Activated naive CD4-positive, alpha-beta T cell treated with anti-CD3 and anti-CD28 coated beads, Interleukin-2, amount 50 U/mL, for 24 hours (primary cell): ENCODE measurements around the gene CTNNA1.

Experiments
- H3K27ac Mint-ChIP-seq: one replicate; pipeline ENCODE4 v1.8.0; 2021; ENCODE audit warnings: mild to moderate bottlenecking, mixed read lengths
- H3K27me3 Mint-ChIP-seq: one replicate; pipeline ENCODE4 v1.8.0; 2021; ENCODE audit warnings: mixed read lengths
- H3K36me3 Mint-ChIP-seq: one replicate; pipeline ENCODE4 v1.8.0; 2021; ENCODE audit warnings: mixed read lengths
- H3K4me1 Mint-ChIP-seq: one replicate; pipeline ENCODE4 v1.8.0; 2021; ENCODE audit warnings: mixed read lengths
- H3K4me3 Mint-ChIP-seq: one replicate; pipeline ENCODE4 v1.8.0; 2021; ENCODE audit warnings: mild to moderate bottlenecking, mixed read lengths
- H3K9me3 Mint-ChIP-seq: one replicate; pipeline ENCODE4 v1.8.0; 2021; ENCODE audit warnings: mixed read lengths

The CTNNA1 gene

GRCh38 chr5:138965626-138966025 is 212.4 kb downstream of the CTNNA1 start:
- Mint-ChIP-seq H3K9me3 (no peaks in the 10 kb centered on the region), H3K36me3 (peaks cover 3% of the 10 kb centered on the region), H3K4me3 (no peak overlapping the region), H3K27me3 (no peaks in the 10 kb centered on the region), H3K4me1 (no peaks in the 10 kb centered on the region), H3K27ac (no peak overlapping the region)

GRCh38 chr5:138966236-138966985 is 213.2 kb downstream of the CTNNA1 start:
- no peaks in the 10 kb centered on the region for H3K9me3 Mint-ChIP-seq
- H3K4me1 Mint-ChIP-seq, result no peaks in the 10 kb centered on the region
- no peak overlapping the region for H3K27ac Mint-ChIP-seq
- H3K27me3 Mint-ChIP-seq, result no peaks in the 10 kb centered on the region
- H3K36me3 Mint-ChIP-seq, result peaks cover 3% of the 10 kb centered on the region
- no peak overlapping the region for H3K4me3 Mint-ChIP-seq

GRCh38 chr5:138967791-138968448 is 214.7 kb downstream of the CTNNA1 start:
- Mint-ChIP-seq H3K36me3 (peaks cover 3% of the 10 kb centered on the region), H3K4me1 (no peaks in the 10 kb centered on the region), H3K4me3 (no peak overlapping the region), H3K27me3 (no peaks in the 10 kb centered on the region), H3K27ac (no peak overlapping the region), H3K9me3 (no peaks in the 10 kb centered on the region)

- Mint-ChIP-seq H3K27me3 (no peaks in the 10 kb centered on the region), H3K27ac (no peak overlapping the region), H3K9me3 (no peaks in the 10 kb centered on the region), H3K36me3 (peaks cover 3% of the 10 kb centered on the region), H3K4me3 (no peak overlapping the region), H3K4me1 (no peaks in the 10 kb centered on the region)
Measured at GRCh38 chr5:138968601-138969000, 215.4 kb downstream of the CTNNA1 start.

GRCh38 chr5:138969323-138970002 is 216.2 kb downstream of the CTNNA1 start:
- Mint-ChIP-seq H3K9me3 (no peaks in the 10 kb centered on the region), H3K4me1 (no peaks in the 10 kb centered on the region), H3K27ac (no peak overlapping the region), H3K27me3 (no peaks in the 10 kb centered on the region), H3K4me3 (no peak overlapping the region), H3K36me3 (peaks cover 3% of the 10 kb centered on the region)

GRCh38 chr5:138972230-138972629 is 219.0 kb downstream of the CTNNA1 start:
- Mint-ChIP-seq H3K4me3 (no peak overlapping the region), H3K36me3 (peaks cover 3% of the 10 kb centered on the region), H3K9me3 (no peaks in the 10 kb centered on the region), H3K4me1 (no peaks in the 10 kb centered on the region), H3K27ac (no peak overlapping the region), H3K27me3 (no peaks in the 10 kb centered on the region)

GRCh38 chr5:138972836-138973235 is 219.6 kb downstream of the CTNNA1 start:
- H3K27me3 Mint-ChIP-seq, result no peaks in the 10 kb centered on the region

GRCh38 chr5:138974227-138975063 is 221.2 kb downstream of the CTNNA1 start:
- H3K27ac Mint-ChIP-seq, result no peak overlapping the region
- H3K4me1 Mint-ChIP-seq, result peaks cover under 1% of the 10 kb centered on the region
- H3K4me3 Mint-ChIP-seq, result no peak overlapping the region
- no peaks in the 10 kb centered on the region for H3K27me3 Mint-ChIP-seq
- peaks cover 2% of the 10 kb centered on the region for H3K36me3 Mint-ChIP-seq
- H3K9me3 Mint-ChIP-seq, result no peaks in the 10 kb centered on the region

More at GRCh38 chr5:138972836-138973235, 219.6 kb downstream of the CTNNA1 start:
- no peaks in the 10 kb centered on the region for H3K4me1 Mint-ChIP-seq
- no peak overlapping the region for H3K27ac Mint-ChIP-seq
- H3K4me3 Mint-ChIP-seq, result no peak overlapping the region
- peaks cover 3% of the 10 kb centered on the region for H3K36me3 Mint-ChIP-seq
- H3K9me3 Mint-ChIP-seq, result no peaks in the 10 kb centered on the region

GRCh38 chr5:138975098-138975847 is 222.0 kb downstream of the CTNNA1 start:
- Mint-ChIP-seq H3K9me3 (no peaks in the 10 kb centered on the region), H3K27me3 (no peaks in the 10 kb centered on the region), H3K4me1 (peaks cover 9% of the 10 kb centered on the region), H3K4me3 (no peak overlapping the region), H3K36me3 (peaks cover 2% of the 10 kb centered on the region), H3K27ac (no peak overlapping the region)

- peaks cover 34% of the 10 kb centered on the region for H3K4me1 Mint-ChIP-seq
- H3K27ac Mint-ChIP-seq, result no peak overlapping the region
Measured at GRCh38 chr5:138978080-138978479, 224.9 kb downstream of the CTNNA1 start.

GRCh38 chr5:138978581-138978980 is 225.4 kb downstream of the CTNNA1 start:
- H3K4me1 Mint-ChIP-seq, result peaks cover 34% of the 10 kb centered on the region
- H3K27ac Mint-ChIP-seq, result no peak overlapping the region
- H3K27me3 Mint-ChIP-seq, result no peaks in the 10 kb centered on the region
- H3K36me3 Mint-ChIP-seq, result peaks cover 2% of the 10 kb centered on the region
- H3K4me3 Mint-ChIP-seq, result no peak overlapping the region
- H3K9me3 Mint-ChIP-seq, result no peaks in the 10 kb centered on the region

More at GRCh38 chr5:138978080-138978479, 224.9 kb downstream of the CTNNA1 start:
- H3K9me3 Mint-ChIP-seq, result no peaks in the 10 kb centered on the region
- H3K4me3 Mint-ChIP-seq, result no peak overlapping the region
- H3K36me3 Mint-ChIP-seq, result peaks cover 2% of the 10 kb centered on the region
- no peaks in the 10 kb centered on the region for H3K27me3 Mint-ChIP-seq

GRCh38 chr5:138979684-138980280 is 226.6 kb downstream of the CTNNA1 start:
- Mint-ChIP-seq H3K27ac (peak overlapping the region; percentile 12), H3K9me3 (no peaks in the 10 kb centered on the region), H3K27me3 (no peaks in the 10 kb centered on the region), H3K4me3 (peak overlapping the region; percentile 31), H3K36me3 (peaks cover 2% of the 10 kb centered on the region), H3K4me1 (peaks cover 34% of the 10 kb centered on the region)

- H3K4me1 Mint-ChIP-seq, result peaks cover 34% of the 10 kb centered on the region
- no peaks in the 10 kb centered on the region for H3K27me3 Mint-ChIP-seq
- H3K36me3 Mint-ChIP-seq, result peaks cover 2% of the 10 kb centered on the region
- no peak overlapping the region for H3K27ac Mint-ChIP-seq
- H3K4me3 Mint-ChIP-seq, result peak overlapping the region; percentile 31
- no peaks in the 10 kb centered on the region for H3K9me3 Mint-ChIP-seq
Measured at GRCh38 chr5:138980441-138980840, 227.2 kb downstream of the CTNNA1 start.

GRCh38 chr5:138981131-138981530 is 227.9 kb downstream of the CTNNA1 start:
- Mint-ChIP-seq H3K4me1 (peaks cover 34% of the 10 kb centered on the region), H3K27ac (no peak overlapping the region)

More at GRCh38 chr5:138981131-138981530, 227.9 kb downstream of the CTNNA1 start:
- no peak overlapping the region for H3K4me3 Mint-ChIP-seq
- no peaks in the 10 kb centered on the region for H3K27me3 Mint-ChIP-seq
- H3K9me3 Mint-ChIP-seq, result no peaks in the 10 kb centered on the region
- peaks cover 3% of the 10 kb centered on the region for H3K36me3 Mint-ChIP-seq
